ENCODE measurements around the gene TENM4. TPM values are rescaled to one million over a fixed set of nuclear protein-coding genes. Genes with fewer than 3 reads are reported as not detected.

The TENM4 gene
- total RNA-seq, 4 donors from 2014 or later = 7.7 to 39.3 (median 16.1) TPM

DNA sequence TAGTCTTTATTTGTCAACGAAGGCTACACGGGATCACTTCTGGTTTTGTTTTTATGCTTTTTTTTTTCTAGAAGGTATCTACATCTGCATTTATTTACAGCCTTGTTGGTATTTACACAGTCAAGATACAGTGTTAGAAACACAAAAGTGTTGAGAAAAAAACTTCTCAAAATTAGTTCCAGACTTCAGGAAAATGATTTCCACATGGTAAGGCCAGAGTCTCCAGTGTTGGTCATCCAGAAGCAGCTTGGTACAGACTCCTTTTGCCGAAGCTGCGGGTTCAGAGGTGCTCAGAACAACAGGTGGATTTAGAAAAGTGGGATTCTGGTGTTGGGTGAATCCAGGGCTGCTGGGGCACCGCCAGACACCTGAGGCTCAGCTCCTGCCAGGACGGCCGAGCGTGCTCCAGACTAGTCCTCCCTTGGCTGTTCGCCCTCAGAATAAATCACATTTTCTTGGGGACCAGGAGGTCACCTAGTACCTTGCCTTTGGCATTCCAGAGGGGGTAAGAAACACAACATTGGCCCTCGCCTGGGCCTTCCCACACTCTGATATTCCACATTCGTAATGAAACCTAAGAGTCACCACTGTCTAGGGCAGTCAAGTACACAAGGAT, 787.4 kb downstream of the TENM4 start:
- DNase-seq = no peak
- TF ChIP-seq, protein P1, sequence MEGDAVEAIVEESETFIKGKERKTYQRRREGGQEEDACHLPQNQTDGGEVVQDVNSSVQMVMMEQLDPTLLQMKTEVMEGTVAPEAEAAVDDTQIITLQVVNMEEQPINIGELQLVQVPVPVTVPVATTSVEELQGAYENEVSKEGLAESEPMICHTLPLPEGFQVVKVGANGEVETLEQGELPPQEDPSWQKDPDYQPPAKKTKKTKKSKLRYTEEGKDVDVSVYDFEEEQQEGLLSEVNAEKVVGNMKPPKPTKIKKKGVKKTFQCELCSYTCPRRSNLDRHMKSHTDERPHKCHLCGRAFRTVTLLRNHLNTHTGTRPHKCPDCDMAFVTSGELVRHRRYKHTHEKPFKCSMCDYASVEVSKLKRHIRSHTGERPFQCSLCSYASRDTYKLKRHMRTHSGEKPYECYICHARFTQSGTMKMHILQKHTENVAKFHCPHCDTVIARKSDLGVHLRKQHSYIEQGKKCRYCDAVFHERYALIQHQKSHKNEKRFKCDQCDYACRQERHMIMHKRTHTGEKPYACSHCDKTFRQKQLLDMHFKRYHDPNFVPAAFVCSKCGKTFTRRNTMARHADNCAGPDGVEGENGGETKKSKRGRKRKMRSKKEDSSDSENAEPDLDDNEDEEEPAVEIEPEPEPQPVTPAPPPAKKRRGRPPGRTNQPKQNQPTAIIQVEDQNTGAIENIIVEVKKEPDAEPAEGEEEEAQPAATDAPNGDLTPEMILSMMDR (IDR thresholded peaks at IDR 0.05) = no peak
- TF ChIP-seq POLR2A (IDR thresholded peaks at IDR 0.05) = no peak
- no peak overlapping the region for H3K4me3 ChIP-seq
- H3K36me3 ChIP-seq = peaks cover 0 to 10% (median 0%) of the 10 kb centered on the region in 3 donors
- no peak overlapping the region for H3K27ac ChIP-seq
- peaks cover 0 to 1% (median 0%) of the 10 kb centered on the region in 3 donors for H3K4me1 ChIP-seq
- no peaks in the 10 kb centered on the region for H3K9me3 ChIP-seq
- intact Hi-C loops (cut with DNase I) = no loop called here
- H3K27me3 ChIP-seq = no peaks in the 10 kb centered on the region
- WGBS, 2 donors = 74 to 83% methylated on average over 9 to 11 of the region's 11 CpGs

DNA sequence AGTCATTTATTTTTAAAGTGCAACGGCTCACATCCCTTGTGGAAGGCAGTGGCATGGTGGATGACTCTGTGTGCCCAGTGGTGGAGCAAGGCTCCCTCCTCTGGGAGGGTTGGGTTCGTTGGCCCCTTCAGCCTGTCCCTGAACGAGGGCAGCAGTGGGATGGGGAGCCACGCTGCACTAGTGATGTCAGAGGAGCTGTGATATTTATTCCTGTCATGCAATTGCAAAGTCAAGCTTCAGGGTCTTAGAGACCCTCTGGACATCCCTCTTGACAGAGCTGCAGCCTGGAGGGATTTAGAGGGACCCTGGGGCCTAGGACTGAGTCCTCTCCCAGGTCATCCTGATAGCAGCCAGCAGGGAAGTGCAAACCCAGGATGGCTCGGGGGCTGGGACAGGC, 788.0 kb downstream of the TENM4 start:
- H3K27me3 ChIP-seq = peaks cover 0 to 4% (median 0%) of the 10 kb centered on the region in 4 donors
- intact Hi-C loops (cut with DNase I) = no loop called here
- H3K4me3 ChIP-seq = no peak overlapping the region
- TF ChIP-seq, protein P1 (IDR thresholded peaks at IDR 0.05) = no peak
- no peak for TF ChIP-seq POLR2A (IDR thresholded peaks at IDR 0.05)
- no peak for DNase-seq
- 61 to 81% methylated on average over 2 to 5 of the region's 5 CpGs for WGBS, 2 donors
- H3K36me3 ChIP-seq = peaks cover 0 to 4% (median 0%) of the 10 kb centered on the region in 3 donors
- no peak overlapping the region for H3K27ac ChIP-seq
- H3K4me1 ChIP-seq = no peaks in the 10 kb centered on the region
- no peaks in the 10 kb centered on the region for H3K9me3 ChIP-seq

DNA sequence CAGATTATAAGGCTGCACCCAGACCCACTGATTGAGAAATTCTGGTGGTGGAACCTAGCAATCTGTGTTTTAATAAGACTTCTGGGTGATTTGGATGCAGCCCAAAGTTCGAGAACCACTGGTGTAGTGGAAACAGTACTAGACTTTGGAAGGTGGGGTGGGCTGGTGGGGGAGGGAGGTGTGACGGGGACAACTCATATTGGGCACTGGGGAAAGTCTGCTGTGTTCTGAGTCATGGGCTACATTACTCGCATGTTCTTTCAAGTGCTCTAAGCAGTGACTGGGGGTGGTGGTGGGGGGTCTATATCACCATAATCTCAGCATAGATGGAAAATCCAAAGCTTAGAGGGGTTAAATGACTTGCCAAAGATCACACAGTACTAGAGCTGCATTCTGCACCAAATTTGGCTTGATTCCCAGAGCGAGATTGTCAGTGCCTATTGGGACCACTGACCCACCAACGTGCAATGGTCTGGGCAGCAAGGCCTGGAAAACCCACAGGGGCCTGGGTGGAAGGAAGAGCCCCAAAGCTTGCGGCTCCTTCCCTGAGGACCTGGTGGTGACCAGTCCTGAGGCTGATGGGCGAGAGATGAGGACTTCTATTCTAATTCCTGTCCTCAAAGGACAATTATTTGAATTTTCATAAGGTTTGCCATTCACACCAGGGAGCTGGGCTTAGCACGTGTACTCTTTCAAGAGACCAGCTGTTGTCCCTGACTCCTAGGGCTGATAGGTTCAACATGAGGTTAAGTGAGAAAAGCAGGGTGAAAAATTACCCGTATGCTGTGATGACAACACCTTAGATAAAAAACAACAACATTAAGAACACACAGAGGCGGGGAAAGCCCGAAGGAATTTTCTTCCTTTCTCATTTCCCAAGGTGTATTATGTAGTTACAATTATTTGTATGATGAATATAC, 788.6 kb downstream of the TENM4 start:
- no peak for TF ChIP-seq POLR2A (IDR thresholded peaks at IDR 0.05)
- TF ChIP-seq, protein P1 (IDR thresholded peaks at IDR 0.05) = no peak

DNA sequence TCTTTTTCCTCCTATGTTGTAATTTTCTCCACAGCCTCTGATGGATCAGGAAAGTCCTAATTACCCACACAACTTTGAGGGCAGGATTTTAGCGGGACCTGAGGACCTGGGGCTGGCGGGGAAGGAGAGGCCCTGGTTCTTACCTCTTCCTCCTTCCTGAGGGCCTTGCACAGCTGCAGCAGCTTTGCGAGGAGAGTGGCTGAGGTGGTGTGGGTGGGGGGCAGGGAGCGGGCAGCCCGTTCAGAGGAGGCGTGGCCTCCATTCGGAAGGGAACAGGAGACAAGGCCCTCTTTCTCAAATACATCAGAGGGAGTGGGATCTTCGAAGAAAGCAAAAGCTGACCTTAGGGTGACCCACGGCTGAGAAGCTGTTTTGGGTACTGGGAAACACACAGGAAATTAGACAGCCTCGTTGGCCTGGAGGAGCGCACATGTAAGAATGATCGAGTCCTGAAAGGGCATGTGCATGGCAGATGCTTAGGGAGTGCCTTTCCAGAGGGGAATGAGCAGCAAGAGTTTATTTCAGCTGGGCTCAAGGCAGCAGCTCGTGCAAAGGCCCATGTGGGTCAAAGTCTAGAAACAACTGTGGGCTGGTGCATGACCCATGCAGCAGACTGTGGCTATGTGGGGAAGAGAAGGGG, 789.6 kb downstream of the TENM4 start:
- no peak for DNase-seq
- H3K27me3 ChIP-seq = peaks cover 0 to 10% (median 0%) of the 10 kb centered on the region in 4 donors
- TF ChIP-seq, protein P1 (IDR thresholded peaks at IDR 0.05) = no peak
- H3K4me3 ChIP-seq = no peak overlapping the region
- no peak overlapping the region for H3K27ac ChIP-seq
- 65 to 78% methylated on average over 8 of the region's 13 CpGs for WGBS, 2 donors
- H3K9me3 ChIP-seq = no peaks in the 10 kb centered on the region
- H3K4me1 ChIP-seq = no peaks in the 10 kb centered on the region
- intact Hi-C loops (cut with DNase I) = no loop called here
- H3K36me3 ChIP-seq = no peaks in the 10 kb centered on the region

More for the DNA sequence above, 788.6 kb downstream of the TENM4 start:
- DNase-seq = no peak
- 77% methylated on average over 9 to 11 of the region's 11 CpGs for WGBS, 2 donors
- Histone ChIP-seq H3K4me1 (no peaks in the 10 kb centered on the region), H3K27me3 (peaks cover 0 to 10% (median 0%) of the 10 kb centered on the region in 4 donors), H3K27ac (no peak overlapping the region), H3K9me3 (no peaks in the 10 kb centered on the region), H3K4me3 (no peak overlapping the region), H3K36me3 (no peaks in the 10 kb centered on the region)
- intact Hi-C loops (cut with DNase I) = no loop called here
